ENCODE measurements around the gene SYMPK.
A peak's percentile ranks its signal among the peaks of the same experiment; 100 is the strongest.

The SYMPK gene

DNA sequence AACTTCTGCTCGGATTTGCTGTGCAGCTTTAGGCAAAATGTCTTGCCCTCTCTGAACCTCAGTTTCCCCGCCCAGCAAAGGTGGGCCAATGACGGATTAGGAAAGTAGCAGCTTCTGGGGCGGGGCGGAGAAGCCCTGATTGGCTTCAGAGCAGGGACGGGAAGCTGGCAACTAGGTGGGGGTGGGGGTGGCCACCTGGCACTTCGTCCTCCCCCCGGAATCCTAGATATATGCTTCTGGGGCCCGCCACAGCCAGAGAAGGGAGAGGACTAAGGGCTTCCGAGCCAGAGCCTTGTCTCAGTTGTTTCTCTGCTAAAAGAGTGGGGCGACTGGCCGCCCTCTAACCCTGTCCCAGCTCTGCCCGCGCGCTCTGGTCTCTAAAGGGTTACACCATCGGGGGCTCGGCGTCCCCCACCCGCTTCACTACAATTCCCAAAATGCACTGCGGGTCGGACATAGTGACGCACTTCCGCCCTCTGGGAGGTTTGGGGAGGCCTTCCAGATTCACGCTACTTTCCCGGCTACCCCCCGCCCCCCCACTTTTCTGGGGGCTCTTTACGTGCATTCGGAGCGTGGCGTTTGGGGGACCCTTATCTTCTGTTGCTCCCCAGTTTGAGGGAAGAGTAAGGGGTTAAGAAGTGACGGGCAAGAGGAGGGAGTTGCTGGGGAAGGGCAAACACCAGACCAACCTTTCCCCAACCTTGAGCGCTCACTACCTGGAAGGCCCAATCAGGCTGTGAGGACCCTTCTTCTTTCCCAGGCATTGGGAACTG, 23.7 kb upstream of the SYMPK start:
- Histone ChIP-seq H3K9me3 (no peaks in the 10 kb centered on the region), H3K4me3 (peak overlapping the region; percentile 89), H3K4me1 (peaks cover 44% of the 10 kb centered on the region), H3K36me3 (peaks cover 35% of the 10 kb centered on the region), H3K9ac (peak overlapping the region; percentile 89), H4K20me1 (peaks cover 41% of the 10 kb centered on the region), H3K27ac (peak overlapping the region; percentile 87), H3K27me3 (no peaks in the 10 kb centered on the region), H3K4me2 (peak overlapping the region; percentile 98)
- no peak for TF ChIP-seq Cebpa-rat (IDR thresholded peaks at IDR 0.05)

DNA sequence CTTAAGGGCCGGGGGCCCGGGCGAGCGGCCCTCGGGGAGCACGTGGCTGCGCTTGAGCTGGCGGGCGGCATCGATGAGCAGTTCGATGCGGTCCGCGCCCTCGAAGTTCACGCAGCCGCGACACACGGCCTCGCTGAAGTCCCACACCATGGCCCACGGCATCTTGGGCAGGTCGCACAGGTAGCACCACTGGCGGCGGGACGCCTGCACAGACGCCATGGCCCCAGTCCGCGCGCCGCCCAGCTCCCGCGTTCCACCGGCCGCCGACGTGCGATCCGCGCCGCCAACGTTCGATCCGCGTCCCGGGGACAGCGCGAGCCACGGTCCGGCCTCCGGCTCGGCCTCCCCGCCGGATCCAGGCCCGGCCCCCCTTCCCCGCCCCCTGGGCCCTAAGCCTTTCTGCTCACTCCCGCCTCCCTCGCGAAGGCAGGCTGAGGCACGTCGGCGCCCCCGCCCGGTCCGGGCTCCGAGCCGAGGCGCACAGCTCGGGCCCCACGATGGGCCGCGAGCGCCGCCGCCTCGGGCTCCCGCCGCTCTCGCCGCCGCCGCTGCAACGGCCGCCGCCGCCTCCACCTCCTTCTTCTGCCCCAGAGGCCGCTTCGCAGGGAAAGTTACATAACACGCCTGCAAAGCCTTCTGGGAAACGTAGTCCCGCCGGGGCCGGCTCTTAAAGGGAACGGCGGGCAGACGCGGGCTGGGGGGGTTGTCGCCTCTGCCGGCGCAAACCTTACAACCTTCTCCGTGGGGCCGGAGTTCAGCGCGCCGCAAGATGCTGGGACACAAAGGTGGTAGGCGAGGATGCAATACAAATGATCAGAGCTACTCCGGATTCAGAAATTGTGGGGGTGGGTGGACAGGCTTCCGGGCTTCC, 22.8 kb upstream of the SYMPK start, which contains the start of gene IRF2BP1:
TSS of gene IRF2BP1 (minus strand) at position 586 of the 871 bp plus-strand sequence. CDS start at position 219, 367 bp downstream.
- peak; percentile 77 for TF ChIP-seq Cebpa-rat (IDR thresholded peaks at IDR 0.05)
- peak within 1 kb of the TSS; percentile 89 for H3K4me3 ChIP-seq
- peaks cover 41% of the 10 kb centered on the region for H4K20me1 ChIP-seq
- peaks cover 51% of the 10 kb centered on the region for H3K4me1 ChIP-seq
- H3K27ac ChIP-seq: peak within 1 kb of the TSS; percentile 87
- H3K27me3 ChIP-seq: no peaks in the 10 kb centered on the region
- H3K9ac ChIP-seq: peak within 1 kb of the TSS; percentile 89
- peak within 1 kb of the TSS; percentile 98 for H3K4me2 ChIP-seq
- H3K36me3 ChIP-seq: peaks cover 29% of the 10 kb centered on the region
- no peaks in the 10 kb centered on the region for H3K9me3 ChIP-seq

DNA sequence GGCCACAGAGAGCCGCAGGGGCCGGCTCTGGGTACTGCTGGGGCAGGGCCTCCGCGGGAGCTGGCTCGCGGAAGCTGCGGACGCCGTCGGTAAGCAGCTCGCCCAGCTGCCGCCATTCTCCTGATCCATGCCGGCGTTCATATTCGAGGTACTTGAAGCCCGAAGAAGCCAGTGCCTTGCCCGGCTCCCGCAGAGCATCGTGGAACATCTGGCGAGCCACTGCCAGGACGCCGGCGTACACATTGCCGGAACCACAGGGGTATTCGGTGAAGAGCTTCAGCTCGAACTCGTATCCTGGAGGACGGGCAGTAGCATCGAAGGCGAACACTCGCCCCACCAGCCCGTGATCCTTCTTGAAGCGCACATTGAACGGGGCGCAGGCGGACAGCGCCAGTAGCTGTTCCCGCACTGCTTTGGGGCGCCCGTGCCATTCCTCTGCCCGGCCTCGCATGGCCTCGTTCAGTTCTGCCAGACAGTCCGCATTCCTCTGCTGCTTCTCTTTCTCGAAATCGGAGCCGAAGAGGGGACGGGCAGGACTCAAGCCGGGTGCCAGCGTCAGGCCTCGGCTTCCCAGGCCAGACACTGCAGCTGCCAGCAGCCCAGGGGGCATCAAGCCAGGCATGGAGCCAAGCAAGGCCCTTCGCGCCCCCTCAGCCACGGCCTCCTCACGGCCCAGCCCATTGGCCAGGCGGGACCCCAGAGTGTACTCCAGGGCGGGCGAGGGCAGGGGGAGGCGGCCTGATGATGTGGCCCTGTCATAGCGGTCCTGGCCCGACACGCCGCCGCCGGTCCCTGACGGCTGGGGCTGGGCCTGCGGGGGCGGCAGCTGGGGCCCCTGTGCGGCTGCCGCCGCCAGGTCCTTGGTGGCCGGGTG, 22.0 kb upstream of the SYMPK start:
- no peak for TF ChIP-seq Cebpa-rat (IDR thresholded peaks at IDR 0.05)
- Histone ChIP-seq H3K36me3 (peaks cover 24% of the 10 kb centered on the region), H3K9ac (peak overlapping the region; percentile 89), H4K20me1 (peaks cover 41% of the 10 kb centered on the region), H3K27ac (peak overlapping the region; percentile 87), H3K9me3 (no peaks in the 10 kb centered on the region), H3K27me3 (no peaks in the 10 kb centered on the region), H3K4me2 (peak overlapping the region; percentile 98), H3K4me1 (peaks cover 55% of the 10 kb centered on the region), H3K4me3 (peak overlapping the region; percentile 89)

DNA sequence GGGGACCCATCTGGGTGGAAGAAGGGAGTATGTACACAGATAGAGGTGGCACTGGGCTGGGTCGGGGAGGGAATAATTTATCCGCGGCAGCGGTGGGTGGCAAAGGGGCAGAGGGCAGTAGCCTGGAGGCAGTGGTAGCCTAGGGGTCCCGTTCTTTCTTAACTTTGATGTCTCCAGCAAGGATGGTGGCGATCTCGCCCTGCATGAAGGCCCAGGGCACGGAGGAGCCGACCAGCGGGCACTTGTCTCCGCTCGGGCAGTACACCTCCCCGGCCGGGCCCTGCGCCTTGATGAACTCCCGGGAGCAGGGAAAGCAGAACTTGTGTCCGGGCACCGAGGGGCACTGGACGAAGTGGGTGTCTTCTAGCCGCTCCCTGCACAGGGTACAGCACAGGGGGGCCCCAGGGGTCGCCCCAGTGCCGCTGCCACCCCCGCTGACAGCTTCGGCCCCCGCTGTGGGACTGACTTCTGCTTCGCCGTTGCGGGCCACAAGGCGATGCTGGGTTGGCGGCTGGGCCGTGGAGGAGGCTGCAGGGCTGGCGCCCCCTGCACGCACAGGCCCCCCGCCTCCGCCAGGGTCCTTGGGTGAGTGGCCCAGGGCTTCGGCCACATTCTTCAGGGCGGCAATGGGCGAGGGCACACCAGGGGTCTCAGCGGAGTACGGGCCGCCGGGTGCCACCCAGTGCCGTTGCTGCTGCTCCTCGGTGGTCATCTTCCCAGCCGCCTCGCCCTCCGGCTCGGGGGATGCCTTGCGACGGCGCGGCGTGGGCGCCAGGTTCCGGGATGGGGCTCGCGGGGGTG, 21.1 kb upstream of the SYMPK start:
- no peak overlapping the region for H3K27ac ChIP-seq
- no peaks in the 10 kb centered on the region for H3K27me3 ChIP-seq
- peak overlapping the region; percentile 89 for H3K4me3 ChIP-seq
- H4K20me1 ChIP-seq: peaks cover 41% of the 10 kb centered on the region
- peak overlapping the region; percentile 89; the same call in 1 of the 2 replicates for H3K9ac ChIP-seq
- H3K4me2 ChIP-seq: peak overlapping the region; percentile 98
- peaks cover 15% of the 10 kb centered on the region for H3K36me3 ChIP-seq
- H3K4me1 ChIP-seq: peaks cover 62% of the 10 kb centered on the region
- H3K9me3 ChIP-seq: no peaks in the 10 kb centered on the region
- TF ChIP-seq Cebpa-rat (IDR thresholded peaks at IDR 0.05): no peak

DNA sequence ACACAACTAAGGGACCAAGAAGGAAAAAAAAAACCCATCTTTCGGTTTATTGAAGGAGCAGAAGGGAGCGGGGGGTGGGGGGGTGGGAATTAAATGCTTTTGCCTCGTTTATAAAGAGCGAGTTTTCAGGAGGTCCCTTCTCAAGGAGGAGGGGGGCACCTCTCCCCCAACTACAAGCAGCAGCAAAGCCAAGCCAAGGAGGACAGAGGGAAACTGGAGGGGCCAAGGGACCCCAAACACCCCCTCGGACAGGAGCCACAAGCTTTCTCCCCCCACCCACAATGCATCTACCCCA, 20.6 kb upstream of the SYMPK start:
- H3K9ac ChIP-seq: no peak overlapping the region
- H3K27ac ChIP-seq: no peak overlapping the region
- H3K4me1 ChIP-seq: peaks cover 68% of the 10 kb centered on the region
- no peaks in the 10 kb centered on the region for H3K9me3 ChIP-seq
- H3K36me3 ChIP-seq: peaks cover 14% of the 10 kb centered on the region
- no peaks in the 10 kb centered on the region for H3K27me3 ChIP-seq
- H3K4me2 ChIP-seq: peak overlapping the region; percentile 98
- H4K20me1 ChIP-seq: peaks cover 41% of the 10 kb centered on the region
- peak overlapping the region; percentile 89 for H3K4me3 ChIP-seq
- TF ChIP-seq Cebpa-rat (IDR thresholded peaks at IDR 0.05): no peak

DNA sequence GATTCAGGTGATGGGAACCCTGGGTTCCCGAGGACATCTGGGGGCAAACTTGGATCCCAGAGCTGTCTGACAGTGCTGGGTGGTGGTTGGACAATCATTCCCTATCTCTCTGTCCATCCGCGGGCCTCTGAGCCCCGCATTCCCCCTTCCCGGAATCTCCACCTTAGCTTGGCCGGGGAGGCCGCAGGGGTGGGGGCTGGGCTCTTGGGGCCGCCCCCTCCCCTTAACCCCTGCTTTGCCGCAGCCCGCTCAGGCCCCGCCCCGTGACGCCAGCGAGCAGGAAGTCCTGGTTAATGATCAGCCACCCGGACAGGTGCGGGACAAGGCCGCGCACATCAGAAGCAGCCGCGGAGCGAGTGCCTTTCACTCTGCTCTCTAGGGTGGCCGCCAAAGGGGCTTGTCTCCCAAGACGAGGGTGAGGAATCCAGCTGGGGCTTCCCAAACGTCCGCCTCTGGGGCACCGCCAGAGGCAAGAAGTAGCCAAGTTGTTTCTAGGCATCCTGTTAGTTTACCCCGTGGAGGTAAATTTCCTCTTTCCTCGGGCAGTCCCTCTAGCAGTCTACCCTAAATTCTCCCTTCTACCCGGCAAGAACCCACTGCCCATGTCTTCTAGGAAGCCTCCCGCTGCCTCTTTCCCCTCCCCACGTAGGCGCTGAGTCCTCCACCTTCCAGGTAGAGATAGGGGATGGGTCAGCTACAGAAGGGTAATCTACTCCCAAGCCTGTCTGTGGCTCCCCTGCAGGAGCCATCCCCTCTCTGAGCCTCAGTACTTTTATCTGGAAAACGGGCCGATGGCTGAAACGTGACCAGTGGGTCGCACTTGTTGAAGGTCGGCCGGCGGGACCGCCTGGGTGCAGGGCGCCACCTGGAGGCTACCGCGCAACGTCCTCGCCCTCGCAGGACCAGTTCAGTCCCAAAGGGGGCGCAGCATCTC, 20.0 kb upstream of the SYMPK start:
- H3K36me3 ChIP-seq: peaks cover 14% of the 10 kb centered on the region
- no peaks in the 10 kb centered on the region for H3K9me3 ChIP-seq
- no peaks in the 10 kb centered on the region for H3K27me3 ChIP-seq
- peak overlapping the region; percentile 5; the same call in 1 of the 2 replicates for H3K27ac ChIP-seq
- TF ChIP-seq Cebpa-rat (IDR thresholded peaks at IDR 0.05): no peak
- H3K4me3 ChIP-seq: peak overlapping the region; percentile 59
- peaks cover 41% of the 10 kb centered on the region for H4K20me1 ChIP-seq
- peaks cover 74% of the 10 kb centered on the region for H3K4me1 ChIP-seq
- H3K4me2 ChIP-seq: peak overlapping the region; percentile 83
- peak overlapping the region; percentile 66; the same call in 1 of the 2 replicates for H3K9ac ChIP-seq

DNA sequence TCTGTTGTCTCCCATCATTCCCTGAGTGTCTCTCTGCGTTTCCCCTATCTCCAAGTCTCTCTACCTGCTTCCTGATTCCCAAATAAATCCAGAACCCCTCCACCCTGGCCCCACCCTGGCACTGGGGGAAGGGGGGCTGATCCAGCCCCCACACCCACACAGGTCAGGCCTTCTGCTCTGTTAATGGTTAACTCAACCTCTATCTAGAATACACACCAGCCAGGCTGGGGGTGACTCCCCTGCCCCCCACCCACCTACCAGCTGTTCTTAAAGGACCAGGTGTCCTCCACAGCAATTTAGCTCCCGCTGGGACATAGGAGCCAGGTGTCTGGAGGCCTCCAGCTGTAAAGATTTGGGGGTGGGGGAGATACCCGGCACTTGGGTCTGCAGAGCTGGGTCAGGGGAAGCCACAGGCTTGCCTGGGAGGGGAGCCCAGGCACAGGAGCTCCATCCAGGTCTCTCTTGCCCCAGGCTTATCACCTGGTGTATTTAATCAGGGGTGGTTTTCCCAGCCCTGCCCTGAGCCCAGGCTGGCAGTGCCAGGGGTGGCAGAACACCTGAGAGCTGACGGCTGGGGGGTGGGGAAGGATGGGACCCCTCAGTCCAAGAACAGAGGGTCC, 19.1 kb upstream of the SYMPK start:
- Histone ChIP-seq H3K27ac (no peak overlapping the region; the same call in 1 of the 2 replicates), H3K9me3 (no peaks in the 10 kb centered on the region), H3K9ac (0 out of 2 replicates have a peak overlapping the region, but pooled peaks have one; percentile 66), H3K27me3 (no peaks in the 10 kb centered on the region), H3K36me3 (peaks cover 14% of the 10 kb centered on the region), H3K4me1 (peaks cover 78% of the 10 kb centered on the region), H4K20me1 (peaks cover 41% of the 10 kb centered on the region), H3K4me3 (no peak overlapping the region), H3K4me2 (peak overlapping the region; percentile 83)
- TF ChIP-seq Cebpa-rat (IDR thresholded peaks at IDR 0.05): no peak

All from BLaER1 (cell line).